Osteoblast (primary cell): ENCODE results near the gene TBX2. TPM values are rescaled to one million over a fixed set of nuclear protein-coding genes. Genes with fewer than 3 reads are reported as not detected.
"Not testable (repeated sequence)": the region's sequence is repeated elsewhere in the genome, so short reads cannot be mapped to it uniquely, and the experiment has no call there.

ENCODE experiments used
- DNase-seq: peaks from one replicate; pipeline ENCODE4 v3.0.0; 2011; ENCODE audit warnings: low spot score, mixed read lengths; ENCODE audit not compliant: insufficient read length; ENCODE audit errors: missing footprints
- H2AFZ ChIP-seq: 2 replicates; pipeline ENCODE4 v1.6.0; 2011; ENCODE audit warnings: mild to moderate bottlenecking, low read length
- H3K27ac ChIP-seq: 2 replicates; pipeline ENCODE4 v1.5.1; 2011; ENCODE audit warnings: mild to moderate bottlenecking, low read depth, low read length, moderate library complexity
- H3K27me3 ChIP-seq: 2 replicates; pipeline ENCODE4 v1.6.0; 2012; ENCODE audit warnings: mild to moderate bottlenecking, control low read depth, inconsistent platforms, low read length, moderate library complexity; ENCODE audit not compliant: insufficient read depth
- H3K36me3 ChIP-seq: 2 replicates; pipeline ENCODE4 v1.5.1; 2011; ENCODE audit warnings: mild to moderate bottlenecking, low read length, control low read depth, moderate library complexity; ENCODE audit not compliant: insufficient read depth
- H3K4me1 ChIP-seq: 2 replicates; pipeline ENCODE4 v1.5.1; 2011; ENCODE audit warnings: mild to moderate bottlenecking, low read length, control low read depth, moderate library complexity; ENCODE audit not compliant: insufficient read depth
- H3K4me2 ChIP-seq: 2 replicates; pipeline ENCODE4 v1.6.0; 2011; ENCODE audit warnings: mild to moderate bottlenecking, low read length; ENCODE audit not compliant: insufficient read depth
- H3K4me3 ChIP-seq: fragments of 200-600 bp; sonication (generic); 3 replicates; pipeline ENCODE4 v1.5.1; 2012; ENCODE audit warnings: mild to moderate bottlenecking, low read length, inconsistent platforms; ENCODE audit not compliant: insufficient read depth
- H3K79me2 ChIP-seq: 2 replicates; pipeline ENCODE4 v1.6.0; 2012; ENCODE audit warnings: mild to moderate bottlenecking, low read length, control low read depth, inconsistent platforms; ENCODE audit not compliant: insufficient read depth
- H3K9me3 ChIP-seq: 2 replicates; pipeline ENCODE4 v1.5.1; 2011; ENCODE audit warnings: low read depth, low read length, control low read depth
- H4K20me1 ChIP-seq: 2 replicates; pipeline ENCODE4 v1.6.0; 2012; ENCODE audit warnings: mild to moderate bottlenecking, low read length, control low read depth; ENCODE audit not compliant: insufficient read depth
- CTCF ChIP-seq: IDR thresholded peaks from 2 replicates; pipeline ENCODE4 v1.5.1; 2011; ENCODE audit warnings: mild to moderate bottlenecking, low read depth, low read length, moderate library complexity; ENCODE audit errors: extremely low read depth
- total RNA-seq: library from RNA; depleted of rRNA; stranded (reverse); fragments of >200 nt; gene quantifications from 2 replicates; pipeline ENCODE4 v1.2.3, GENCODE V29; 2012

The TBX2 gene
- total RNA-seq, 1 donor: 11.6 TPM

- no peak overlapping the region for H3K27ac ChIP-seq
- H4K20me1 ChIP-seq: no peaks in the 10 kb centered on the region
- no peaks in the 10 kb centered on the region for H3K79me2 ChIP-seq
- peaks cover 8% of the 10 kb centered on the region for H3K4me1 ChIP-seq
- H2AFZ ChIP-seq: no peak overlapping the region
- no peaks in the 10 kb centered on the region for H3K36me3 ChIP-seq
- no peak for TF ChIP-seq CTCF
- no peak overlapping the region for H3K4me2 ChIP-seq
- H3K9me3 ChIP-seq: no peaks in the 10 kb centered on the region
- H3K27me3 ChIP-seq: no peaks in the 10 kb centered on the region
- no peak for DNase-seq
- no peak overlapping the region for H3K4me3 ChIP-seq
Observed at GRCh38 chr17:61353615-61354014, 46.0 kb upstream of the TBX2 start.

- Histone ChIP-seq H3K4me2 (no peak overlapping the region), H3K4me3 (no peak overlapping the region), H3K27ac (no peak overlapping the region), H3K9me3 (no peaks in the 10 kb centered on the region), H3K79me2 (no peaks in the 10 kb centered on the region), H3K36me3 (no peaks in the 10 kb centered on the region), H4K20me1 (no peaks in the 10 kb centered on the region), H2AFZ (no peak overlapping the region), H3K4me1 (peaks cover 8% of the 10 kb centered on the region), H3K27me3 (no peaks in the 10 kb centered on the region)
- no peak for TF ChIP-seq CTCF
- DNase-seq: no peak
Observed at GRCh38 chr17:61354895-61355874, 44.5 kb upstream of the TBX2 start.

- H3K27me3 ChIP-seq, DNase-seq, H4K20me1 ChIP-seq, H3K79me2 ChIP-seq, H3K4me2 ChIP-seq, H3K9me3 ChIP-seq, H3K4me3 ChIP-seq, H2AFZ ChIP-seq, H3K36me3 ChIP-seq: not testable (repeated sequence)
- peaks cover 23% of the 10 kb centered on the region for H3K4me1 ChIP-seq
- H3K27ac ChIP-seq: peak overlapping the region; percentile 85
Observed at GRCh38 chr17:61357061-61357460, 42.6 kb upstream of the TBX2 start.

GRCh38 chr17:61359513-61359912, 40.1 kb upstream of the TBX2 start:
- H3K9me3 ChIP-seq, H3K79me2 ChIP-seq, DNase-seq, H3K36me3 ChIP-seq, H3K4me3 ChIP-seq, H4K20me1 ChIP-seq, H3K4me2 ChIP-seq, H3K27me3 ChIP-seq, H3K27ac ChIP-seq, H2AFZ ChIP-seq: not testable (repeated sequence)
- peaks cover 23% of the 10 kb centered on the region for H3K4me1 ChIP-seq
